Stomach (tissue), 9 donors: ENCODE results near the gene CRHR1. TPM values are rescaled to one million over a fixed set of nuclear protein-coding genes. Genes with fewer than 3 reads are reported as not detected.

ENCODE experiments used
- DNase-seq, 2 donors: peaks; one replicate each; pipeline versions ENCODE4 v3.0.0 to v3.0.0-alpha.2; 2013 to 2019
- H3K27ac ChIP-seq, 5 donors: fragments of 200-600 bp in 4 of 5; sonication (generic) in 4 of 5; one replicate each; pipeline ENCODE4 v1.5.1; 2013 to 2019; ENCODE audit warnings: mild to moderate bottlenecking in 1 of 5, moderate library complexity in 1 of 5
- H3K27me3 ChIP-seq, 3 donors: fragments of 200-600 bp; sonication (generic); one replicate each; pipeline ENCODE4 v1.5.1; 2017 to 2019; ENCODE audit warnings: mixed run types in 1 of 3
- H3K36me3 ChIP-seq, 4 donors: fragments of 200-600 bp; sonication (generic); 1 replicate in 3 of 4; 2 replicates in 1 of 4; pipeline ENCODE4 v1.5.1; 2016 to 2019
- H3K4me1 ChIP-seq, 4 donors: fragments of 200-600 bp; sonication (generic); one replicate each; pipeline ENCODE4 v1.5.1; 2016 to 2019
- H3K4me3 ChIP-seq, 4 donors: fragments of 200-600 bp; sonication (generic) in 3 of 4; one replicate each; pipeline ENCODE4 v1.5.1; 2016 to 2019; ENCODE audit warnings: mild to moderate bottlenecking in 1 of 4
- H3K9me3 ChIP-seq, 4 donors: fragments of 200-600 bp; sonication (generic); one replicate each; pipeline ENCODE4 v1.5.1; 2016 to 2019
- EP300 ChIP-seq: sonication (generic); formaldehyde crosslinking; IDR thresholded peaks from one replicate; pipeline ENCODE4 v1.6.1; 2017; ENCODE audit warnings: antibody characterized with exemption
- POLR2A ChIP-seq, 4 donors: fragments of 450-650 bp; IDR thresholded peaks; one replicate each; pipeline ENCODE4 v1.6.1; 2016; ENCODE audit warnings: antibody characterized with exemption in 4 of 4, control low read depth in 2 of 4, mild to moderate bottlenecking in 1 of 4, moderate library complexity in 1 of 4
- POLR2AphosphoS5 ChIP-seq, 3 donors: sonication (generic); formaldehyde crosslinking; IDR thresholded peaks; one replicate each; pipeline ENCODE4 v1.6.1; 2016; ENCODE audit warnings: antibody characterized with exemption in 3 of 3
- WGBS, 5 donors: extraction: QIAGEN DNeasy Blood & Tissue Kit in 3 of 5; methylation state at CpG; one replicate each; pipeline versions ENCODE4 v1.1.5 to v1.1.7; 2013 to 2018; 5-methylcytosine and 5-hydroxymethylcytosine counted together
- intact Hi-C: fragments of 100-400 bp; cut with DNase I; formaldehyde crosslinking; loops from one replicate; pipeline ENCODE4 v1.15.1; 2023; ENCODE audit warnings: low total_unique reads
- polyA plus RNA-seq, 3 donors: library from polyadenylated mRNA; stranded (reverse); fragments of 200-250 nt; gene quantifications; one replicate each; pipeline ENCODE4 v1.2.3, GENCODE V29; 2013
- total RNA-seq, 5 donors: library from RNA; depleted of rRNA; stranded (reverse); fragments of >200 nt; gene quantifications; one replicate each; pipeline versions ENCODE4 v1.1.0 to v1.2.3, GENCODE V29; 2014 to 2016
- TF ChIP-seq, protein P1 (sequence below), 7 experiments: fragments of 450-650 bp in 4 of 7; fragments of 200-600 bp in 3 of 7; sonication (generic) in 3 of 7; IDR thresholded peaks; one replicate each; pipeline ENCODE4 v1.5.1; 2016 to 2019; ENCODE audit warnings: antibody characterized with exemption in 7 of 7, control low read depth in 2 of 7, mild to moderate bottlenecking in 1 of 7
- donor health status: healthy with polysubstance abuse.
- donor health status: Bipolar disorder and iron deficiency.
- donor health status: healthy.

Gene CRHR1
- total and polyA plus RNA-seq, 8 donors = not detected

DNA sequence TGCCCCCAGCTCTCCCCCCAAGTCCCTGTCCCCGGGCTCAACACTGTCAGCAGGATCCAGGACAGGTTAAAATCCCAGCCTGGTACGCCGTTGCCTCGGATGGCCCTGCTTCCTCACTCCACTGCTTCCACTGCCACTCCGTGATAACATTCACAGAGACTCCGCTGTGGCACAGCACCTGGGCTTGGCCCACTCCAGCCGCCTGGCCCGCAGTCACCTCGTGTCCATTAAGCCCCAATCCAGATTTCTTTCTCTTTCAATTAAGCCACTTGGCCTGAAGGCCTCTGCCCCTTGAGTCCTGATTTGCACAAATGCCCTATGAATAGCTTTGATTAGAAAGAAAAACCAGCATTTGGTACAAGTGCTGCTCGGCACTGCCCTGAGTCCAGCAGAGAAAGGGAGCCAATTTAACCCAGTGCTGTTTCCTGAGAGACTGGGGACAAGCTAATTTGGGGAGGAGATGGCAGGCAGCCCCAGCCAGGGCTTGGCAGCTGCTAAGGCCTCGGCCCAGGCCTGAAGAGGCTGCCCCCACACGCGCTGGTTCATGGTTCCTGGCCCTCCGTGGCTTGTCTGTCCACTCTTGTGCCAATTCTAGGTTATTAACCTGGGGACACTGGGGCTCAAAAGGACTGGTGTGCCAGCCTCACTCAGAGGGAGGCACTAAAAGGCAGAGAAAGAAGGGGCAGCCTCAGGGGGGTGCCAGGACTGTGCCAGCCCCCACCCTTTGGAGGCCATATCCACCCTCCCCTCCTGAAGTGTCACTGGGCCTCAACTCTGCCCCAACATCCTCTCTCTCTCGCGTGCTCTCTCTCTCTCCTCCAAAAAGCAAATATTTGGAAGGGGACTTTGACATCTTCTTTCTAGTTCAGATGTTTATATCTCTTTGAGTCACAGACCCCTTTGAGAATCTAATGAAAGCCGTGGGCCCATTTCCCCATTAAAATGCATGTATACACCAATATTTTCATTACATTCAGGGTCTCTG is 30.8 kb downstream of the CRHR1 start:
- Histone ChIP-seq H3K27ac (no peak overlapping the region), H3K36me3 (no peaks in the 10 kb centered on the region), H3K9me3 (no peaks in the 10 kb centered on the region), H3K27me3 (peaks cover 0 to 46% (median 19%) of the 10 kb centered on the region in 3 donors), H3K4me1 (no peaks in the 10 kb centered on the region), H3K4me3 (no peak overlapping the region)
- intact Hi-C loops = no loop called here
- TF ChIP-seq POLR2A (IDR thresholded peaks at IDR 0.05) = no peak
- TF ChIP-seq EP300 = no peak
- no peak for TF ChIP-seq POLR2AphosphoS5 (IDR thresholded peaks at IDR 0.05)
- no peak for DNase-seq
- 74 to 78% (median 76%) methylated on average over 17 of the region's 17 CpGs for WGBS, 5 donors

DNA sequence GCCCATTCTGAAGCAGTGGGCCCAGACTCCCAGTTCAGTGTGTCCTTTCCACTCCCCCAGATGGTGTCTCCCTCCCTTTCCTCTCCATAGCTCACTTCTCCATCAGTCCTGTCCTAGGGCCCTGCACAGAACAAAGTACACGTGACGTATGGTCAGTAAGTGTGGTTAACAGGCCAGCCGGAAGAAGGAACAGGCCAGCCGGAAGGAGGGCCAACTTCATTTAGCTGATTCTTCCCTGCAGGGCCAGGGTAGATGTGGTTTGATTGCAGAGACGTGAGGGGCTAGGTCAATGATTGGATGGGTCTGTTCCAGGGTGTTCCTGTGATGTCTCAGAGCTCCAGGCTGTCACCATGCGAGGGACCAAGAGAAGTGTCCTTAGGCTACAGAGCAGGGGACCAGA is 31.6 kb downstream of the CRHR1 start:
- intact Hi-C loops = no loop called here
- WGBS, 5 donors = 82 to 88% (median 86%) methylated on average over 6 of the region's 6 CpGs
- DNase-seq = no peak
- H3K27ac ChIP-seq = no peak overlapping the region
- TF ChIP-seq POLR2A (IDR thresholded peaks at IDR 0.05) (no peak), EP300 (no peak), POLR2AphosphoS5 (IDR thresholded peaks at IDR 0.05) (no peak)
- TF ChIP-seq, protein P1, sequence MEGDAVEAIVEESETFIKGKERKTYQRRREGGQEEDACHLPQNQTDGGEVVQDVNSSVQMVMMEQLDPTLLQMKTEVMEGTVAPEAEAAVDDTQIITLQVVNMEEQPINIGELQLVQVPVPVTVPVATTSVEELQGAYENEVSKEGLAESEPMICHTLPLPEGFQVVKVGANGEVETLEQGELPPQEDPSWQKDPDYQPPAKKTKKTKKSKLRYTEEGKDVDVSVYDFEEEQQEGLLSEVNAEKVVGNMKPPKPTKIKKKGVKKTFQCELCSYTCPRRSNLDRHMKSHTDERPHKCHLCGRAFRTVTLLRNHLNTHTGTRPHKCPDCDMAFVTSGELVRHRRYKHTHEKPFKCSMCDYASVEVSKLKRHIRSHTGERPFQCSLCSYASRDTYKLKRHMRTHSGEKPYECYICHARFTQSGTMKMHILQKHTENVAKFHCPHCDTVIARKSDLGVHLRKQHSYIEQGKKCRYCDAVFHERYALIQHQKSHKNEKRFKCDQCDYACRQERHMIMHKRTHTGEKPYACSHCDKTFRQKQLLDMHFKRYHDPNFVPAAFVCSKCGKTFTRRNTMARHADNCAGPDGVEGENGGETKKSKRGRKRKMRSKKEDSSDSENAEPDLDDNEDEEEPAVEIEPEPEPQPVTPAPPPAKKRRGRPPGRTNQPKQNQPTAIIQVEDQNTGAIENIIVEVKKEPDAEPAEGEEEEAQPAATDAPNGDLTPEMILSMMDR (IDR thresholded peaks at IDR 0.05) = no peak
- H3K4me1 ChIP-seq = no peaks in the 10 kb centered on the region
- H3K9me3 ChIP-seq = no peaks in the 10 kb centered on the region
- no peak overlapping the region for H3K4me3 ChIP-seq
- no peaks in the 10 kb centered on the region for H3K36me3 ChIP-seq
- peaks cover 0 to 45% (median 19%) of the 10 kb centered on the region in 3 donors for H3K27me3 ChIP-seq

DNA sequence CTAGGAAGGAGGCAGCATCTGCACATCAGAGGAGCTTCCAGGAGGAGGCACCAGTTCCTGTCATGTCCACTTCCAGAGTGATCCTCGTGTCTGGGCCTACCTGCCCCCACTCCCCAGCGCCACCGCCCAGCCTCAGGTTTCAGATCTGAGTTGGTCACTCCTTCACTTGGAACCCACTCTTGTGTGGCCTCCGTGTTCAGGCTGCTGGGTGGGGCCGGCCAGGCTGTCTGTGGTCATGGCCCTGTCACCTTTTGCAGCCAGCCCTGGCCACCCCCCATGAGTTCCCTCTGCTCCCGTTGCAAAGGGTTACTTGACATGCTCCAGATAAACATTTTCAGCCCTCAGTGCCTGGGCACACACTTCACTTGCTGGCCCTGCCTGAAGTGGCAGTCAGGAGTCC is 33.9 kb downstream of the CRHR1 start:
- intact Hi-C loops = no loop called here
- TF ChIP-seq, protein P1 (IDR thresholded peaks at IDR 0.05) = no peak
- TF ChIP-seq EP300 (no peak), POLR2AphosphoS5 (IDR thresholded peaks at IDR 0.05) (no peak), POLR2A (IDR thresholded peaks at IDR 0.05) (no peak)

DNA sequence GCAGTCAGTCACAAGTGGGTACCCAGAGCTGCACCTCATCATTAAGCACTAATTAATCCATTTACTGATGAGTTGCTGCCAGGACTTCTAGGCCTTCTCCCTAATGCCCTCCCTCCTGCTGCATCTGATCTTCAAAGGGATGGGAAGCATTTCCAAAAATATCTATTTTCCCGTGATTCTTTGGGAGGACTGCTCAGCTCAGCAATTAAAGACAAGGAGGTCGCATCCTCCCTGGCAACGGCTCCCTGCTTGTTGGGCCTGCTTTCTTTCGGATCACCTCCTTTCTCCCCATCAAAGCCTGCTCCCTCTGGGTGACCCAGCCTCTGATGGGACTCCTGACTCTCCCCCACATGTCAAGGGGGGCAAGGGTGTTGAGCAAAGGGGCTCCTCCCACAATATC is 34.6 kb downstream of the CRHR1 start:
- no peaks in the 10 kb centered on the region for H3K36me3 ChIP-seq
- H3K9me3 ChIP-seq = no peaks in the 10 kb centered on the region
- intact Hi-C loops = no loop called here
- 67 to 82% (median 81%) methylated on average over 4 of the region's 4 CpGs for WGBS, 5 donors
- no peak overlapping the region for H3K4me3 ChIP-seq
- TF ChIP-seq POLR2A (IDR thresholded peaks at IDR 0.05) = no peak
- TF ChIP-seq, protein P1 (IDR thresholded peaks at IDR 0.05) = no peak
- no peak for DNase-seq
- H3K27me3 ChIP-seq = peaks cover 0 to 41% (median 8%) of the 10 kb centered on the region in 3 donors
- H3K27ac ChIP-seq = no peak overlapping the region
- H3K4me1 ChIP-seq = no peaks in the 10 kb centered on the region

More for the DNA sequence above, 33.9 kb downstream of the CRHR1 start:
- H3K9me3 ChIP-seq = no peaks in the 10 kb centered on the region
- no peak overlapping the region for H3K27ac ChIP-seq
- no peak overlapping the region for H3K4me3 ChIP-seq
- 43 to 75% (median 53%) methylated on average over 4 to 6 of the region's 6 CpGs for WGBS, 5 donors
- no peaks in the 10 kb centered on the region for H3K36me3 ChIP-seq
- peaks cover 0 to 42% (median 14%) of the 10 kb centered on the region in 3 donors for H3K27me3 ChIP-seq
- DNase-seq = no peak
- H3K4me1 ChIP-seq = no peaks in the 10 kb centered on the region

DNA sequence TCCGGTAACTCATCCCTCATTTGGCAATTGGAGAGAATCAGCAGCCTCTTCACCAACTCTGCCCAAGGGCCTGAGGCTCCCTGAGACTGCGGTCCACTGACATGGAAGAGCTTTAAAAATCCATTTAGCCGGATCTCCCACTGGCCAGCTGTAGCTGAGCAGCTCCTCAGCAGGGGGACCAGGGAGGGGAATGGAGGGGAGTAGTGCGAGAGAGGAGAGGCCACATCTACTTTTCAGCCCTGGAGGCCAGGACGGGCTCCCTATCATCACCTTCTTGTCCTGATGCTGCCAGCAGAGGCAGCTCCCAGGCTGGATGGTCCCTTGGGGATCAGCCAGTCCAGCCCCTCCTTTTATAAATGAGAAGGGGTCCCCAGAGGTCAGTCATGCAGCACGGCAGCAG is 35.5 kb downstream of the CRHR1 start:
- Histone ChIP-seq H3K4me3 (no peak overlapping the region), H3K9me3 (no peaks in the 10 kb centered on the region), H3K27ac (no peak overlapping the region), H3K4me1 (no peaks in the 10 kb centered on the region), H3K36me3 (no peaks in the 10 kb centered on the region), H3K27me3 (peaks cover 0 to 42% (median 6%) of the 10 kb centered on the region in 3 donors)
- no peak for TF ChIP-seq POLR2AphosphoS5 (IDR thresholded peaks at IDR 0.05)
- TF ChIP-seq EP300 = no peak
- no peak for TF ChIP-seq POLR2A (IDR thresholded peaks at IDR 0.05)
- TF ChIP-seq, protein P1 (IDR thresholded peaks at IDR 0.05) = no peak
- intact Hi-C loops = no loop called here
- WGBS, 5 donors = 69 to 93% (median 70%) methylated on average over 5 to 6 of the region's 6 CpGs
- no peak for DNase-seq
